NCI-H146 treated with DMSO at 0.1 percent for 48 hours (cell line): ENCODE measurements around the gene CHRNB2.
A peak's percentile ranks its signal among the peaks of the same experiment; 100 is the strongest.

ENCODE experiments used
- DNase-seq: peaks from one replicate; lab custom pipeline; 2025; ENCODE audit not compliant: unreplicated experiment; lab: John Stamatoyannopoulos, UW

The CHRNB2 gene

DNA sequence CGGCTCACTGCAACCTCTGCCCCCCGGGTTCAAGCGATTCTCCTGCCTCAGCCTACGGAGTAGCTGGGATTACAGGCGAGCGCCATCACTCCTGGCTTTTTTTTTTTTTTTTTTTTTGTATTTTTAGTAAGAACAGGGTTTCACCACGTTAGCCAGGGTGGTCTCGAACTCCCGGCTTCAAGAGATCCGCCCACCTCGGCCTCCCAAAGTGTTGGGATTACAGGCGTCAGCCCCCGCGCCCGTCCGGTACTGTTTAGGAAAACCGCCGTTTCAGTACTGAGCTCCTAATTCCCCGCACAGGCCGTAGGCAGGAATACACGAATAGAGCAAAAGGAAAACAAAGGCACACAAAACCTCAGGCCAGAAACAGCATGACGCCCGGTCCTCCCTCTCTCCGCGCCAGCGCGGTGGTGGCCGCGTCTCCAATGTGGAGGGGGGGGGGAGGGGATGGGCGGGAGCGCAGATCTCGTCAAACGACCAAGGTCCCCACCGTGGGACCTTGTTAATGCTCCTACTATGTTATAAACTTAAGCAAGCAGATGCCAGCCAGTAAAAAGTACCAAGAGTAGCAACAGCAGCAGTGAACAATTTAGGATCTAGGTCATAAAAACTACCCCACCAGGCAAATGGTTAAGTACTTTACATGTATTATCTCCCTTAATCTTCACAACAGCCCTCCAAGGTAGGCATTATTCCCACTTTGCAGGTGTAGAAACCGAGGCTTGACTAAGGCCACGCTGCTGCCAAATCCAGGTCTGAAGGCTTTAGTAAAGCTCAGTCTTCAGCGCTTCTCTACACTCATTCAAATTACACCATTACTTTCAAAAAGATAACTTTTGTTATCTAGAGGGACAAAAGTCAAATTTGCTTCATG, 41.1 kb downstream of the CHRNB2 start:
- DNase-seq = peak; percentile 71

DNA sequence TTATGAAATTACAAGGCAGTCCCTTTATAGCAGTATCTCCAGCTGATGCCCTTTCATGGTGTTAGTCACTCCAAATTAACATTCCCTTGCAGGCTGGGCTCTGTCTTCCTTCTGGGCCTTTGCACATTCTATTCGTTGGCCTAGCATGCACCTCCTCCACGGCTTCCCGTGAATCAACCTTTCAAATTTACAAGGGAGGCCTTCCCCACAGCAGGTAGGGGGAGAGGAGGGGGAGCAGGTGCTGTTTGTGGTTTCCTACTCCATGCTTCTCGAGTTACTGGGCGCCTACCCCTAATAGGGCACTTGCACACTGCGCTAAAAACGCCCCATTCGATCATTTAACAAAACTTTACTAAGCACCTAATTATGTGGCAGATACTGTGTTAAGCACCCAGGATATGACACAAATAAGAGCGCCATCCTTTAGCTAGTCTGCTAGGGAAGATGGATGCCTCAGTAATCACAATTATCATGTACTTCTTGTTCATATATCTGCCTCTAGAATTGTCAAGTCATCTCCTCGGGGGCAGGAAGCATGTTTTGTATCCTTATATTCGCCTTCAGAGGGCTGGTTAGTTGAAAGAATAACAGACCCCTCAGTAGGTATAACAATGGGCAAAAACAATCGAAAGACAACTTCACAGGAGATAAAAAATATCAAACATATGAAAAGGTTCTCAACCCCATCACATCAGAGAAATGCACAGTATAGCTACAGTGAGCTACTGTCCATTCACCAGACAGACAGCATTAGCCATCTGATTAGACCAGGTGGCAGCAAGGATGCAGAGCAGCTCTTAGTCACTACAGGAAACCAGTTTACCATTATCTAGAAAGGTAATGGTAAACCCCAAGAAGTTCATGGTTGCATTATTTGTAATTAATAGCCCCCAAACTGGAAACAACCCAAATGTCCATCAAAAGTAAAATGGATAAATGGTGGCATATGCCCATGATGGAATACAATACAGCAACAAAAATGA, 42.1 kb downstream of the CHRNB2 start:
- no peak for DNase-seq

DNA sequence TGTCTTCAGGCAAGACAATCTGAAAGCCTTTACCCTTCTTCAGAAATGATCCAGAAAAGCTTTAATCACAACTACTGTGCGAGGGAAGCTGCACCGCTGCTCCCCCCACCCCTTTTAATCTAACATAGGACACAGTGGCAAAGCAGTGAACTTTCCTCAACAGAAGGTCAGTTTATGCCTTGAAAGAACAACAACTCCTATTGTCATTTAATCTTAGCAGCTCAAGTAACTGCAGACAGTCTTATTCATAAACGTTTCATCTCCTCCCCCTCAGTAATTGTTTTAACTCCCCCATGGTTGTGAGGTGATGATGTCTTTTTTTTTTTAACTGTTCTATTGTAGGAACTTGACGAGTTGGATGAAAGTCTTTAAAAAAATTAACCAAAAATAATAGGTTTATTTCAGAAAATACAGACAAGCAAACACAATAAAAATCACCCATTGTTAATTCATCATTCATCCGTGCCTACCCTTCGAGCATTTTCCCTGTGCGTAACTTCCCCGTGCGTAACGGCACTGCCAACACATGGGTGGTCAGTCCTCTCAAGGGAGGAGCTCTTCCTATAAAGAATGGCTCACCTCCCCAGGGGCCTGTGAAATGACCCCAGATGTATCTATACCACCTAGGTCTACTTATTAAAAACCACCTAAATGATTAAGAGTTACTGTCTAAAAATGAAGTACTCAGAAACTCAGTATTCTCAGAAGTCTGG, 43.7 kb downstream of the CHRNB2 start:
- no peak for DNase-seq

DNA sequence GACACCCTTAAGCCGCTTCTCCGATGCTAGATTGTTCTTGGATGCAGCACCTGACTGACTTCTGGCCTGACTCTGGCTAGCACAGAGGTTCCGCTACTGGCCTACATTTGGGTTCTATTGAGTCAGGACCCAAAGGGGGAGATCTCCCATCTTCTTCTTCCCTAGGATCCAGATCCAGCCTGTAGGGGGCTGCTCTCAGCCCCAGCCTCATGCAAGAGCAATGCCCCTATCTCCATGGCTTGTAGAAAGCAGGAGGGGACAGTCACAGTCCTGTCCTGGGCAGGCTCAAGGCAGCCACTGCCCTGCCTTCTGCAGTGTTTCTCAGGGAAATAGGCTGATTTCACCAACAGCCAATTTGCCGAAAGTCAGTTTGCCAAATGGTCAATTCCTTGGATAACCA, 46.7 kb downstream of the CHRNB2 start:
- DNase-seq = no peak

DNA sequence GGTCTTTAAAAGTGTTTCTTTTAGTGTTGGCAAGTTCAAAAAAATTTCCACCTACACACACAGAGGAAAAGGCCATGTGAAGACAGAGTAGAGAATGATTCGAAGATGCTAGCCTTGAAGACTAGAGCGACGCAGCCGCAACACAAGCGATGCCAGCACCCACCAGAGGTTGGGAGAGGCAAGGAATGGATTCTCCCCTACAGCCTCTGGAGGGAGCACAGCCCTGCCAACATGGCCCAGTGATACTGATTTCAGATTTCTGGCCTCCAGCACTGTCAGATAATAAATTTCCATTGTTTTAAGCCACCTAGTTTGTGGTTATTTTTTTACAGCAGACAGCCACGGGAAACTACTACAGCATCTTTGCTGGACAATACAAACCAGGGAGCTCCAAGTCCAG, 47.3 kb downstream of the CHRNB2 start:
- DNase-seq = no peak

DNA sequence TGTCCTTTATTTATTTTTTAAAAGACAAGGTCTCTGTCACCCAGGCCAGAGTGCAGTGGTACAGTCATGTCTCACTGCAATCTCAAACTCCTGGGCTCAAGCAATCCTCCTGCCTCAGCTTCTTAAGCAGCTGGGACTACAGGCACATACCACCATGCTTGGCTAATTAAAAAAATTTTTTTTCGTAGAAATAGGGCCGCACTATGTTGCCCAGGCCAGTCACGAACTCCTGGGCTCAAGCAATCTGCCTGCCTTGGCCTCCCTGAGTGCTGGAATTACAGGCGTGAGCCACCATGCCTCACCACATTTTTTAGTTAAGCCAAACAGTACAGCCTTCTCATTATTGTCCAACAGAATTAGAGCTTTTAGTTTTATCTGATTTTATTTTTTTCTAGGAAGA, 47.8 kb downstream of the CHRNB2 start:
- DNase-seq = no peak

DNA sequence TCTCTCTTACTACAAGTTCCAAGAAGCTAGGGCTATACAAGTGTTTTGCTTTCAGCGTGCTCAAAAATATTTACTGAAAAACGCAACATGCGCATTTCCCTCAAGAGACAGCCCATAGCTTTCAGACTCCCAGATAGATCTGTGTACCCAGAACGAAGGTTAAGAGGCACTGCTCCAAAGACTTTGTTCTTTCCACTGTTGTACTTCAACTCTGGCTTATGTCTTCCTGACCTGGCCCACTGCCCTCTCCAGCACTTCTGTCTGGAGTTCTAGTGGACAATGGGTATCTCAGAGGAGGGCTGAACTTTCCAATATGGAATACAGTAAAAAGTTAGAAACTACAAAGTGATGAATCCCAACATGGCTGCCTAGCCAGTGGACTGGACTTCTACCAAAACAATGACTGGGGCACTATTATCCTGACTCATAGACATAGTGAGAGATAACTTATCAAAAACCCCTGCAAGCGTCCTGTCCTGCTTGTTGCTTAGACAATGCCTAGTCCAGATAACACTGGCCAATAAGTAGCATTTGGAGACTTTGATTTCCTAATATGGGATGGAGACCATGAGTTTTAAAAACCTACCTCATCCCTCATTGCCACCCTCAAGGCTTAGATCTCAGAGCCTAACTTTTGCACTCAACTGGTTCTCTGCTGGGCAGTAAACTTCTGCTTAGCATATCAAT, 49.2 kb downstream of the CHRNB2 start:
- DNase-seq = no peak

DNA sequence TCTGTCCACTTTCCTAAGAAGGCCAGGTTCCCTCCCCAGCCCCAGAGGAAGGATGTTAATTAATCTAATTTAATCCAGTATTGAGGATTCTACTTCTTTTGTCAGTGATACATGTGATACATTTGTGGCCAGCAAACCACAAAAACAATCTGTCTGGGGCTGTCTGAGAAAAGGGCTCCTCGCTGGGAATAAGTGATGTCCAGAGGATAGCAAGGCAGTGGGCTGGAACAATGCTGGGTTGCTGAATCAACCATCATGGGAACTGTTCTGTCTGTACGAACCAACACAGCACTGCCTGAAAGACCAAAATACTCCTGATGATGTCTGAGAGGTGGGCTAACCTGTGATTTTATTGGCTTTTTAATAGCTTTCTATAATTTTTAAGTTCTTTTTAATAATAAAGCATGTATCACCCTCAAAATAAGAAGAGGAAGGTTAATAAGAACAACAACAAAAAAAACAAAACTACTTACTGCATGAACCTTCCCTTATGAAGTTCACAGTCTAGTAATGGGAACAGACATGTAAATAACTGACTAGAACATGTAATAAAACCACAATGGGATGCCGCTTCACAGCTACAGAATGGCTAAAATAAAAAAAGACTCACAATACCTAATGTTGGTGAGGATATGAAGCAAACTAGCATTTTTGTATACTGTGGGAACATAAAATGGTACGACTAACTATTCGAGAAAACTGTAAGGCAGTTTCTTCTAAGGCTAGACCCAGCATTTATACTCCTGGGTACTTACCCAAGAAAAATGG, 51.8 kb downstream of the CHRNB2 start:
- DNase-seq = no peak

DNA sequence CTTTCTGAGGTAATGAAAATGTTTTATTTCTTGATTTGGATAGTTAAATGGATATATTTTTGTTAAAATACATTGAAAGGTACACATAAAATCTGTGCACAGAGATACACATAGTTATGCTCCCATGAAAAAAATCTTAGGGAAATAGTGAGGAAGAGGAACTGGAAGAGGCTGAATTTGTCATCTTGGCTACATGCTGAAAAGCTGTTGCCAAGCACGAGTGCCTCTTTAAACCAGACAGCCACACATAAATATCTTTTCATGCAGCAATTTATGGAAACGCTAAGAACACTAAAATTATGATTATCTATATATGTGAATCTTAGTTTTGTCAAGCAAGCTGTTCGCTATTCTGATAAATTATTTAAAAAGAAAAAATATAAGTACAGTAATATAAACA, 53.2 kb downstream of the CHRNB2 start:
- no peak for DNase-seq

DNA sequence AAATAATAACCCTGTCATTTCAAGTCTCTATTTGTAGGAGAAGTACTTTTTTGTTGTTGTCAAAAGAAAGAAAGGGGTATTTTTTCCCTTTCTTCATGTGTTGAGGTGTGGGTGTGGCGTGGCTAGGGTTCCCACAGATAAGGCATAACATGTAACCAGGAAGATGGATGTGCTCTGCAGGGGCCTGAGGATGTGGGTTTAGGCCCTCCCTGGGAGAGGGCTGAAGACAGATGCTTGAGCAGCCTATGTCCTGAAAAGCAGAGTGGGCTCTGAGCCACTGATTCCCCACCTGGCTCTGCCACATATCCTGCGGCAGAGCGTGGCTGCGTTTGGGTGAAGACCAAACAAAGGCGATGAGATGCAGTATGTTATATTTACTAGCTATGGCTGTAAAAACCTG, 54.3 kb downstream of the CHRNB2 start:
- no peak for DNase-seq

DNA sequence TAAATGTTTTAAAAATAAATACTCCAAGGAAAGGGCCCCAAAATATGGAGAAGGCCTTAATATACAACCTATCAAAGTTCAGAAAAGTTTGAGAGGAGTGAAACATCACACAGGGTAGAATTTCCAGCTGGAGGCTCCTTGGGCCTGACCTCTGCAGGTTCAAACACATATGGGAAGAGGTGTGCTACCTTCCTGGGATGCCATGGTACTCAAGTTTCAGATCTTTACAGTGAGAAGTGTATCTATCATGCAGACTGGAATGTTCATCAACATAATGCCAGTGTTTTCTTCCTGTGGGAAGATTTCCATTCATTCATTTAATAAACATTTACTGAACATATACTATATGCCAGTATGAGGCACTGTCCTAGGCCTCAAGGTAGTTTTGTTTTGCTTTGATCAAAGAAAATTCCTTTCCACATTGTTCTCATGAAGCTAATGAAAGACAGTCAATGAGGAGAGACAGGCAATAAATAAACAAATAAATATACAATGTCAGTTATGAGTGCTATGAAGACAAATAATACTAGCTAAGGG, 55.0 kb downstream of the CHRNB2 start:
- DNase-seq = no peak

DNA sequence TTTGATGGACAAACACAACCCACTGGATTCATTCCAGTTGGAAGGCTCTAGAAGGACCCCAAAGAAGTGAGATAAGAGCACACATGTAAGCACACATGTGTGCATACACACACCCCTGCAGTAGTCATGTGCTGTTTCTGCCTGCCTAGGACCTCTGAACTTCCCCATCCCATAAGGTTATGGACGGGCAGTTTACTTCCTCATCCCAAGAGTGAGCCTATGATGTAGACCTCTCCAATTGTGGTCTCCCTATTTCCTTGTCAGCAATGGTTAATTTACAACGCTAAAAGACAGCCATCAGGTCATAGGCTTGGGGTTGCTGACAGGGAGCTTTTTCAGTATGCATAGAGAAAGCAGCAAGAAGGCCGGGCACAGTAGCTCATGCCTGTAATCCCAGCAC, 55.8 kb downstream of the CHRNB2 start:
- DNase-seq = no peak

DNA sequence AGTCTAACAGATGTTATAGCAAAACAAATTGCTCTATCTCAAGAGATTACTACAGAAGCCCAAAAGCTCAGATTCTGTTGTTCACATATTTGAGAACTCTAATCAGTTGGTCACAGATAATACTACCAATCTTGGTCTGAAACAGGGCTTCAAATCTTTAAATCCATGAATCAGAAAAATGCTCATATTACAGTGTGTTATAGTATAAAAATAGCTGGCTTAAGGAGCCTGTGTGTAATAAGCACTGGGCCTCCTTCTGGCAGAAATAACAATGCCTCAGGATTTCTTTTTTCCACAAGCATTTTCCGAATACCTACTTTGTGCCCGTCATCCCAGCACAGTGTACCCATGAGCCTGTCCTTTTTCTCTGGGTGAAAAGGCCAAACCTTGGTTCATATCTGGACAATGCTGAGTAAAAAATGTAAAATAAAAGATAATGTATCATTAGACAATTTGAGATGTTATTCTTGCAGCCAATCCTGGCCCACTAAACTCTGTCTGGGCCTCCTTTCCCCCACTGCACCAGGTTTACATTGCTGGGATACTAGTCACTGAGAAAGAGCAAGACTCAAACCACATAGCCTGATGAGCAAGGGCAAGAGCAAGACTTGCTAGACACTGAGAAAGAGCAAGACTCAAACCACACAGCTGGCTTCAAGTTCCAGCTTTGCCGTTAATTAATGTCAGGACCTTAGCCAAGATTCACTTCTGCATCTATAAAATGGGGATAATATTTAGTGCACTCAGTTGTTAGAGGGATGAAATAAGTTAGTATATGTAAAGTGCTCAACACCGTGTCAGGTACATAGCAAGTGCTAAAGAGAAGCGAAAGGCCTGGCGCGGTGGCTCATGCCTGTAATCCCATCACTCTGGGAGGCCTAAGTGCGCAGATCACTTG, 57.4 kb downstream of the CHRNB2 start:
- DNase-seq = no peak

DNA sequence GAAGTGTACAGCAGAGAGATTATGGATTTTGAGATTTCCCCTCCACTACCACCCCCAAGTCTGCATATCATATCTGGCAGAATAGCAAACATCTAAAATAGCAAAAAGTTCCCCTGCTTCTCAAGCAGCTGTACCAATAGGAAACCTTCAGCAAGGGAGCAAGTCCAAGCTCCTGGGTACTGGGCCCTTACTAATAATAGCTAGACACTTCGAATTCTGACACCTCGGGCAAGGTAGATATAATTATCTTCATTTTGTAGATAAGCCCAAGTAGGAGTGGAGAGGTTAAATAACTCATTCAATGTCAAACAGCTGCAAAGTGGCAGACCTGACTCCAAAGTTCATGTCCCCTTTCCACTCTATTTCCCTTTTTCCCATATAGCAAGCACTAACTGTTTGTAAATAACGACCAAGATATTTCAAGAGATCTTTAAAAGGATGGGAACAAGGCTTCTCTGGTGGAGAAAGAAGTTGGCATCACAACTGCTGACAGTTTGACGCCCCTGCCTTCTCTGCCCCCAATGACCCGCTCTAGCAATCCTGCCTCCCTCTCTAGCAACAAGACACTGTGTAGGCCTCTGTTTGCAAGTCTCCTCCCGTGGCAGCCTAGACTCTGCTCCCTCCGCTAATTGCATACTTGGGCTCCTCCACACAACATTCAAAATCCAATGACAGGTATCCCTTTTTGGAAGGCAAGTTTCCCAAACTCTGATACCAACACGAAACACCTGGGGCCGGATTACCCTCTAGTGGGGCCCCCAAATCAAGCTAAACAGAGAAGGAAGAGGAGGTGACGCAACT, 59.1 kb downstream of the CHRNB2 start:
- no peak for DNase-seq

DNA sequence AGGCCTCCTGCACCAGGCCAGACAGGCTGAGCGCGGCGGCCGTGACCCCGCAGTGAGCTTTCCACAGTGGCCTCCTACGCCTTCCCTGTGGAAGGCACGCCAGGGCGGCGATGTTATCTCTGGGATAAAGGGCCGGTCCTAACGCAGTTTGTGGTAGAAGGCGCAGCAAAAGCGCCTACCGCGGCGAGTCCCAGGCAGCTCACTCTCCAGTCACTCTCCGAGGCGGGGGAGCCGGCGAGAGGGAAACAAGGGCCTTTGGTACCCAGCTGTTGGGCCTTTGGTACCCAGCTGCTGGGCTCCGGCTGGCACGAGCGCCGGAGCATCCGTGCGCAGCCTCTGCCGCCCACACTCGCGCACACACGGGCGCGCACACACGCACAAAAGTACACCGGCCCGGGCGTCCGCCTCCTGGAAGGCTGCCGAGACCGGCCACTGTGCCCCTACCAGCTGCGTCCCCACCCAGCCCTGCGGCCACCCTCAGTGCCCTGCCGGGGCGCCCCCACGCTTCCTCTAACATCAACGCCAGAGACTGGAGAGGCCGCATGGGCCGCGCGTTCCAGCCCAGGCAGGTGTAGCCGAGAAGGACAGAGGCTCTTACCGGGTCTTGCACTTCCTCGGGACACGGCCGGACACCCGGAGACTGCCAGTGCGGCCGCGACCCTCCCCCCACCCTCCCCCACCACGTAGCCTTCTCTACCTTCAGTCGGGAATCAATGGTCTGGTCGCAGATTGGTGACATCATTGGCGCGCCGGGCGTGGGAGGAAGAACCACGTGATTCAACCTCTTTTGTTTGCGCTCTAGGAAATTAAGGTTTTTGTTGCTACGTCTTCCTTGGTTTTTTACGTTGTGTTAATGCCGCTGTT, 59.9 kb downstream of the CHRNB2 start:
- peak; percentile 83 for DNase-seq

DNA sequence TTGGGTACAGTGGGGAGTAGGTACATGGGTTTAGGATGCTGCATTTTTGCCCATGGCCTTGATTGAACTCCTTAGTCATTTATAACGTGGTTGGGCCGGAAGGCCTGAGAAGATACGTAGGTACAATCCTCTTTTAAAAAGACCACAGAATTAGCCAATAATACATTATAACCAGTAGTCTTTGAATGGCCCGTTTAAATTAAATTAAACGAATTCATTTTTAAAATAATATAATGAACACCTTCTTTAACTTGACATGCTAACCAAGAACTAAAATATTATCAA, 60.5 kb downstream of the CHRNB2 start:
- no peak for DNase-seq

DNA sequence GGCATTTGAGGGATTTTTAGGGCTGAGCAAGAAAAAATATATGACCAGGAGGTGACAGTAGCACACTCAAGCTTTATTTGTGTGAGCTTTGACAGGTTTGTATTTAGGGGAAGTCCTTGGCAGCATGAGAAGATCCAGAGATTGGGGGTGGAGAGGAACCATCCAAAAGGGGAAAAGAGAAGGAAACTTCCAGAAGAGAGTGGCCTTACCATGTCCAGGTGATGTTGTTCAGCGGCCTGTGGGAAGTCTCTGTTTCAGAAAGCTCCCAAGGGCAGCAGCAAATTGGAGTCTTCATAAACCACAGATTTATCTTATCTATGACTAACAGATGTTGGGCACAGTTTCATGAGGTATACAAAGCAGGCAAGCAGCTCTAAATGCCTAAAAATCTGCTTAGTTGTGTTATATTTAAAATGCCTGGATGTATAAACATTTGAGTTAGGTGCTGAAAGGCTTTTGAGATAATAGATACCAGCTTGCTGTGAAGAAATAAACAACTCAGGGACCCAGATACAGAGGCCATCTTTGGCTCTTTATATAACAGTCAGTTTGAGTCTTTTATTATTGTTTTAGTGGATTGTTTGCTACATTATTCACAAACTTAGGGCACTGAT, 61.6 kb downstream of the CHRNB2 start:
- DNase-seq = no peak
